ENCODE data around the gene GJA9.

GJA9 gene

GRCh38 chr1:38829368-38829767 lies 52.0 kb downstream of the GJA9 start:
- no peak for DNase-seq

- DNase-seq, result no peak
These were observed 54.1 kb downstream of the GJA9 start for GRCh38 chr1:38827318-38827717.

- DNase-seq, result no peak
These were observed 54.5 kb downstream of the GJA9 start for GRCh38 chr1:38826886-38827285.

- no peak for DNase-seq
These were observed 55.1 kb downstream of the GJA9 start for GRCh38 chr1:38826262-38826661.
